RWPE1 (cell line): ENCODE data around the gene CNTNAP2.

Experiments
- CTCF ChIA-PET: fragments of 350-600 bp; sonication (Branson Sonifier 250); formaldehyde crosslinking; extraction: SDS; loops from one replicate; lab custom pipeline; 2021; lab: Yijun Ruan, JAX
- POLR2A ChIA-PET: fragments of 400-600 bp; formaldehyde crosslinking; extraction: SDS; loops from one replicate; lab custom pipeline; 2020; ENCODE audit warnings: antibody characterized with exemption; ENCODE audit not compliant: low non-redundant PET; lab: Yijun Ruan, JAX
- DNase-seq: peaks from one replicate; pipeline ENCODE4 v3.0.0; 2012; ENCODE audit warnings: low spot score
- H3K27ac ChIP-seq: fragments of 450-650 bp; 2 replicates; pipeline ENCODE4 v1.5.1; 2017
- CTCF ChIP-seq: fragments of 450-650 bp; conservative IDR thresholded peaks from 2 replicates; pipeline ENCODE4 v1.5.1; 2017; ENCODE audit warnings: low read depth, mild to moderate bottlenecking

CNTNAP2 gene

GRCh38 chr7:146713934-146714333 lies 597.3 kb downstream of the CNTNAP2 start:
- TF ChIP-seq CTCF, result no peak
- POLR2A ChIA-PET, result no interaction called here
- DNase-seq, result no peak
- no peak overlapping the region for H3K27ac ChIP-seq
- CTCF ChIA-PET, result no interaction called here

GRCh38 chr7:146720195-146720594 lies 603.6 kb downstream of the CNTNAP2 start:
- no peak overlapping the region for H3K27ac ChIP-seq
- ChIA-PET POLR2A (no interaction called here), CTCF (no interaction called here)
- TF ChIP-seq CTCF, result no peak
- no peak for DNase-seq

GRCh38 chr7:146722986-146723385 lies 606.4 kb downstream of the CNTNAP2 start:
- ChIA-PET POLR2A (no interaction called here), CTCF (no interaction called here)
- no peak for TF ChIP-seq CTCF
- no peak for DNase-seq
- H3K27ac ChIP-seq, result no peak overlapping the region

DNA sequence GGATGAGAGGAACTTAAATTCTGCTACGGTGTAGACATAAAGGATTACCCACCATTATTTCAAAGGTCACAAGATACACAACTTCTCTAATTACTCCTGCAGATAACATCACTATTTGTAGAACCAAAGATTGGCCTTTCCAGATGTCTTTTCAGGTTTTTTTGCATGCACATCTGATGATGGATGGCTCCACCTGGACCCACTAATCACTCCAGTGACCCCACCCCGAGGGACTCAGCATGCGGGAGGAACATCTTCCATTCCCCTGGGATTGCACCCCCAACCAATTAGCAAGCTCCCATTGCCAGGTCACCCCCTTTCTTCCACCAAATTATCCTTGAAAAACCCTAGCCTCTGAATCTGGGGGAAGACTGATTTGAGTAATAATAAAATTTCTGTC lies 608.9 kb downstream of the CNTNAP2 start:
- POLR2A ChIA-PET, result no interaction called here
- CTCF ChIA-PET, result no interaction called here

GRCh38 chr7:146728141-146728540 lies 611.5 kb downstream of the CNTNAP2 start:
- CTCF ChIA-PET, result no interaction called here
- POLR2A ChIA-PET, result no interaction called here
- TF ChIP-seq CTCF, result no peak
- H3K27ac ChIP-seq, result no peak overlapping the region
- no peak for DNase-seq

More for the DNA sequence above, 608.9 kb downstream of the CNTNAP2 start:
- no peak for TF ChIP-seq CTCF
- H3K27ac ChIP-seq, result no peak overlapping the region
- DNase-seq, result no peak

GRCh38 chr7:146728611-146729010 lies 612.0 kb downstream of the CNTNAP2 start:
- ChIA-PET POLR2A (no interaction called here), CTCF (no interaction called here)
- no peak for DNase-seq
- no peak for TF ChIP-seq CTCF
- H3K27ac ChIP-seq, result no peak overlapping the region

- no peak overlapping the region for H3K27ac ChIP-seq
- no peak for DNase-seq
- TF ChIP-seq CTCF, result no peak
- CTCF ChIA-PET, result no interaction called here
- POLR2A ChIA-PET, result no interaction called here
Measured at GRCh38 chr7:146731185-146731584, 614.6 kb downstream of the CNTNAP2 start.
